Uterus (tissue), 4 donors: ENCODE results near the gene LRIG1. TPM values are rescaled to one million over a fixed set of nuclear protein-coding genes. Genes with fewer than 3 reads are reported as not detected.

Source experiments
- DNase-seq, 2 donors: peaks; one replicate each; pipeline ENCODE4 v3.0.0-alpha.2; 2019 to 2020
- H3K27ac ChIP-seq, 2 donors: fragments of 200-600 bp; sonication (generic); 1 replicate in 1 of 2; 2 replicates in 1 of 2; pipeline ENCODE4 v1.5.1; 2016 to 2018
- H3K27me3 ChIP-seq, 2 donors: fragments of 200-600 bp; sonication (generic); one replicate each; pipeline ENCODE4 v1.5.1; 2018 to 2019; ENCODE audit warnings: control low read depth in 1 of 2
- H3K36me3 ChIP-seq, 2 donors: fragments of 200-600 bp; sonication (generic); one replicate each; pipeline ENCODE4 v1.5.1; 2019; ENCODE audit warnings: control low read depth in 1 of 2
- H3K4me1 ChIP-seq, 2 donors: fragments of 200-600 bp; sonication (generic); one replicate each; pipeline ENCODE4 v1.5.1; 2018 to 2019; ENCODE audit warnings: control low read depth in 1 of 2
- H3K4me3 ChIP-seq, 2 donors: fragments of 200-600 bp; sonication (generic); 1 replicate in 1 of 2; 2 replicates in 1 of 2; pipeline ENCODE4 v1.5.1; 2018 to 2019; ENCODE audit warnings: mild to moderate bottlenecking in 1 of 2
- H3K9me3 ChIP-seq, 2 donors: fragments of 200-600 bp; sonication (generic); one replicate each; pipeline ENCODE4 v1.5.1; 2019; ENCODE audit warnings: control low read depth in 1 of 2
- CTCF ChIP-seq, 4 experiments: fragments of 200-600 bp in 2 of 4; fragments of 450-650 bp in 2 of 4; sonication (generic) in 2 of 4; IDR thresholded peaks; one replicate each; pipeline ENCODE4 v1.5.1; 2016 to 2019; ENCODE audit warnings: antibody characterized with exemption in 4 of 4, mild to moderate bottlenecking in 2 of 4, moderate library complexity in 1 of 4
- POLR2A ChIP-seq, 2 donors: fragments of 450-650 bp; IDR thresholded peaks; one replicate each; pipeline ENCODE4 v1.6.1; 2016; ENCODE audit warnings: antibody characterized with exemption in 2 of 2, mild to moderate bottlenecking in 1 of 2, moderate library complexity in 1 of 2
- intact Hi-C: fragments of 100-400 bp; cut with DNase I; formaldehyde crosslinking; loops from one replicate; pipeline ENCODE4 v1.15.1; 2023; ENCODE audit warnings: low total_unique reads
- total RNA-seq, 4 donors: library from RNA; depleted of rRNA in 3 of 4; stranded (reverse); fragments of >200 nt in 3 of 4; gene quantifications; one replicate each; pipeline versions ENCODE4 v1.1.0 to v1.2.4, GENCODE V29; 2014 to 2023
- donor health status: DM: yes; HTN: yes; CAD: no.

Gene LRIG1
- total RNA-seq, 4 donors from 2014 or later, result 20.9 to 108 (median 69.6) TPM

- no peak for DNase-seq
- intact Hi-C loops, result no loop called here
- no peak overlapping the region for H3K4me3 ChIP-seq
- H3K9me3 ChIP-seq, result no peaks in the 10 kb centered on the region
- TF ChIP-seq CTCF (IDR thresholded peaks at IDR 0.05) (no peak), POLR2A (IDR thresholded peaks at IDR 0.05) (no peak)
- no peaks in the 10 kb centered on the region for H3K36me3 ChIP-seq
- no peak overlapping the region for H3K27ac ChIP-seq
- no peaks in the 10 kb centered on the region for H3K4me1 ChIP-seq
- no peaks in the 10 kb centered on the region for H3K27me3 ChIP-seq
Measured at GRCh38 chr3:66532160-66532587, 31.4 kb upstream of the LRIG1 start.

GRCh38 chr3:66531256-66531655 lies 30.4 kb upstream of the LRIG1 start:
- no peak for TF ChIP-seq CTCF (IDR thresholded peaks at IDR 0.05)
- TF ChIP-seq POLR2A (IDR thresholded peaks at IDR 0.05), result no peak

GRCh38 chr3:66527246-66527645 lies 26.4 kb upstream of the LRIG1 start:
- Histone ChIP-seq H3K4me3 (no peak overlapping the region), H3K27me3 (no peaks in the 10 kb centered on the region), H3K36me3 (no peaks in the 10 kb centered on the region), H3K9me3 (no peaks in the 10 kb centered on the region), H3K4me1 (no peaks in the 10 kb centered on the region), H3K27ac (no peak overlapping the region)
- DNase-seq, result no peak
- intact Hi-C loops, result no loop called here
- TF ChIP-seq POLR2A (IDR thresholded peaks at IDR 0.05) (no peak), CTCF (IDR thresholded peaks at IDR 0.05) (no peak)

More at GRCh38 chr3:66531256-66531655, 30.4 kb upstream of the LRIG1 start:
- Histone ChIP-seq H3K27ac (no peak overlapping the region), H3K4me1 (no peaks in the 10 kb centered on the region), H3K36me3 (no peaks in the 10 kb centered on the region), H3K27me3 (no peaks in the 10 kb centered on the region), H3K4me3 (no peak overlapping the region), H3K9me3 (no peaks in the 10 kb centered on the region)
- DNase-seq, result no peak
- intact Hi-C loops, result no loop called here

- Histone ChIP-seq H3K4me1 (no peaks in the 10 kb centered on the region), H3K27me3 (no peaks in the 10 kb centered on the region), H3K36me3 (no peaks in the 10 kb centered on the region), H3K27ac (no peak overlapping the region), H3K9me3 (no peaks in the 10 kb centered on the region), H3K4me3 (no peak overlapping the region)
- intact Hi-C loops, result no loop called here
- DNase-seq, result no peak
- TF ChIP-seq CTCF (IDR thresholded peaks at IDR 0.05), result no peak
- TF ChIP-seq POLR2A (IDR thresholded peaks at IDR 0.05), result no peak
Measured at GRCh38 chr3:66525771-66526170, 24.9 kb upstream of the LRIG1 start.

GRCh38 chr3:66520724-66521123 lies 19.9 kb upstream of the LRIG1 start:
- intact Hi-C loops, result no loop called here
- TF ChIP-seq POLR2A (IDR thresholded peaks at IDR 0.05) (no peak), CTCF (IDR thresholded peaks at IDR 0.05) (no peak)
- Histone ChIP-seq H3K27me3 (no peaks in the 10 kb centered on the region), H3K4me1 (no peaks in the 10 kb centered on the region), H3K27ac (no peak overlapping the region), H3K9me3 (no peaks in the 10 kb centered on the region), H3K4me3 (no peak overlapping the region), H3K36me3 (no peaks in the 10 kb centered on the region)
- no peak for DNase-seq
